ENCODE data around the gene TOPBP1. TPM values are rescaled to one million over a fixed set of nuclear protein-coding genes. Genes with fewer than 3 reads are reported as not detected.
"Not testable (repeated sequence)": the region's sequence is repeated elsewhere in the genome, so short reads cannot be mapped to it uniquely, and the experiment has no call there.

TOPBP1 gene
- total and polyA plus RNA-seq, 2 of the 4 experiments (the other 2 are of a cell fraction), result 19.5 to 50.5 TPM

GRCh38 chr3:133551589-133551988 lies 110.2 kb downstream of the TOPBP1 start:
- H3K18ac ChIP-seq (ENCODE audit: low read depth, low read length); H4K20me1 ChIP-seq (ENCODE audit: insufficient read depth, low read length); BruUV-seq (replicated peaks); H3K23ac ChIP-seq (ENCODE audit: low read depth, low read length); in situ Hi-C loops (cut with MboI; ENCODE audit: low sequenced_read_pairs); H3K4me1 ChIP-seq (ENCODE audit: control insufficient read depth, insufficient read depth, low read length); H3K4ac ChIP-seq (ENCODE audit: low read depth, low read length); H3K27me3 ChIP-seq (ENCODE audit: control insufficient read depth, insufficient read depth, low read length); H4K8ac ChIP-seq (ENCODE audit: low read depth in 2 of 2, low read length in 2 of 2); H2BK5ac ChIP-seq (ENCODE audit: low read depth, low read length, poor library complexity, severe bottlenecking); H3K36me3 ChIP-seq (ENCODE audit: control insufficient read depth, insufficient read depth, low read length); H3K9me1 ChIP-seq (ENCODE audit: insufficient read depth, low read length); H3K27ac ChIP-seq (ENCODE audit: insufficient read depth, low read length); H3K4me2 ChIP-seq (ENCODE audit: low read depth, low read length); dilution Hi-C loops (cut with HindIII; ENCODE audit: low sequenced_read_pairs, unreplicated experiment); H4K91ac ChIP-seq (ENCODE audit: insufficient read depth, low read depth, low read length); H3K56ac ChIP-seq (ENCODE audit: extremely low read depth, insufficient read depth, low read length); H4K5ac ChIP-seq (ENCODE audit: low read depth, low read length); H2BK20ac ChIP-seq (ENCODE audit: low read depth, low read length); H2AK5ac ChIP-seq (ENCODE audit: low read depth, low read length); H3K9me3 ChIP-seq (ENCODE audit: control insufficient read depth, insufficient read depth, low read length); intact Hi-C loops (cut with micrococcal nuclease); H2BK120ac ChIP-seq (ENCODE audit: low read depth, low read length); H2BK15ac ChIP-seq (ENCODE audit: low read depth, low read length); ATAC-seq (ENCODE audit: low read depth); POLR2A ChIA-PET (ENCODE audit: unreplicated experiment); DNase-seq; H3K9ac ChIP-seq (ENCODE audit: low read depth, low read length); H2AFZ ChIP-seq (replicated peaks; ENCODE audit: low read length, poor library complexity); H3K4me3 ChIP-seq (ENCODE audit: insufficient read depth, low read depth, low read length); H2AK9ac ChIP-seq (replicated peaks; ENCODE audit: low read depth, low read length, poor library complexity); H3K79me1 ChIP-seq (ENCODE audit: low read depth in 1 of 2, low read length in 2 of 2); CTCF ChIA-PET; H3K14ac ChIP-seq (replicated peaks; ENCODE audit: low read depth, low read length): not testable (repeated sequence)
- no CpG with 5 or more reads among the region's 14 CpGs for WGBS, 2 experiments (ENCODE audit: extremely low coverage in 2 of 2, insufficient read length in 1 of 2)

Small RNA genes lying within 50 kb of the gene (microRNA-seq; reads per million reads assigned to microRNA genes)
- not detected for gene RF00438 (ENCODE audit: insufficient read depth, insufficient read length)
- gene RNA5SP140 (ENCODE audit: insufficient read depth, insufficient read length), result not detected
- not detected for gene RNU6-678P (ENCODE audit: insufficient read depth, insufficient read length)

Small RNA genes lying within 50 kb of the gene (small RNA-seq; reads per million reads assigned to genes)
- 0 to 0.04 (median 0) reads per million in 5 experiments for gene RF00438
- 0 reads per million in 5 experiments for gene RNA5SP140
- 0 reads per million in 5 experiments for gene RNU6-678P

Other genes with a start within 250 kb of the TOPBP1 start
- gene CDV3, start 88.3 kb downstream of the TOPBP1 start, total RNA-seq (2012; rRNA removed), result 120 and 189 TPM in 2 replicates
- 78.1 and 93.6 TPM in 2 replicates for gene CDV3, start 88.3 kb downstream of the TOPBP1 start, polyA plus RNA-seq (2012; rRNA removed)
- gene TF, start 84.5 kb upstream of the TOPBP1 start, total RNA-seq (2012; rRNA removed), result not detected in 2 replicates
- 0.01 and 0.07 TPM in 2 replicates for gene TF, start 84.5 kb upstream of the TOPBP1 start, polyA plus RNA-seq (2012; rRNA removed)
- 98.9 and 131 TPM in 2 replicates for gene SRPRB, start 143.9 kb upstream of the TOPBP1 start, total RNA-seq (2012; rRNA removed)
- gene SRPRB, start 143.9 kb upstream of the TOPBP1 start, polyA plus RNA-seq (2012; rRNA removed), result 28.8 and 36.5 TPM in 2 replicates
- gene RAB6B, start 233.9 kb upstream of the TOPBP1 start, total RNA-seq (2012; rRNA removed), result 0.18 and 0.28 TPM in 2 replicates
- gene RAB6B, start 233.9 kb upstream of the TOPBP1 start, polyA plus RNA-seq (2012; rRNA removed), result 1.2 and 1.4 TPM in 2 replicates